SK-N-DZ (cell line): ENCODE measurements around the gene TRAPPC10. TPM values are rescaled to one million over a fixed set of nuclear protein-coding genes. Genes with fewer than 3 reads are reported as not detected.
A peak's percentile ranks its signal among the peaks of the same experiment; 100 is the strongest.

ENCODE experiments used
- DNase-seq: peaks from one replicate; pipeline ENCODE4 v3.0.0-alpha.2; 2015; ENCODE audit warnings: low spot score
- polyA plus RNA-seq, 2 experiments: library from polyadenylated mRNA; depleted of rRNA; stranded (reverse); fragments of >200 nt; gene quantifications; 2 replicates each; pipeline ENCODE4 v1.2.3, GENCODE V29; 2014

The TRAPPC10 gene, protein sequence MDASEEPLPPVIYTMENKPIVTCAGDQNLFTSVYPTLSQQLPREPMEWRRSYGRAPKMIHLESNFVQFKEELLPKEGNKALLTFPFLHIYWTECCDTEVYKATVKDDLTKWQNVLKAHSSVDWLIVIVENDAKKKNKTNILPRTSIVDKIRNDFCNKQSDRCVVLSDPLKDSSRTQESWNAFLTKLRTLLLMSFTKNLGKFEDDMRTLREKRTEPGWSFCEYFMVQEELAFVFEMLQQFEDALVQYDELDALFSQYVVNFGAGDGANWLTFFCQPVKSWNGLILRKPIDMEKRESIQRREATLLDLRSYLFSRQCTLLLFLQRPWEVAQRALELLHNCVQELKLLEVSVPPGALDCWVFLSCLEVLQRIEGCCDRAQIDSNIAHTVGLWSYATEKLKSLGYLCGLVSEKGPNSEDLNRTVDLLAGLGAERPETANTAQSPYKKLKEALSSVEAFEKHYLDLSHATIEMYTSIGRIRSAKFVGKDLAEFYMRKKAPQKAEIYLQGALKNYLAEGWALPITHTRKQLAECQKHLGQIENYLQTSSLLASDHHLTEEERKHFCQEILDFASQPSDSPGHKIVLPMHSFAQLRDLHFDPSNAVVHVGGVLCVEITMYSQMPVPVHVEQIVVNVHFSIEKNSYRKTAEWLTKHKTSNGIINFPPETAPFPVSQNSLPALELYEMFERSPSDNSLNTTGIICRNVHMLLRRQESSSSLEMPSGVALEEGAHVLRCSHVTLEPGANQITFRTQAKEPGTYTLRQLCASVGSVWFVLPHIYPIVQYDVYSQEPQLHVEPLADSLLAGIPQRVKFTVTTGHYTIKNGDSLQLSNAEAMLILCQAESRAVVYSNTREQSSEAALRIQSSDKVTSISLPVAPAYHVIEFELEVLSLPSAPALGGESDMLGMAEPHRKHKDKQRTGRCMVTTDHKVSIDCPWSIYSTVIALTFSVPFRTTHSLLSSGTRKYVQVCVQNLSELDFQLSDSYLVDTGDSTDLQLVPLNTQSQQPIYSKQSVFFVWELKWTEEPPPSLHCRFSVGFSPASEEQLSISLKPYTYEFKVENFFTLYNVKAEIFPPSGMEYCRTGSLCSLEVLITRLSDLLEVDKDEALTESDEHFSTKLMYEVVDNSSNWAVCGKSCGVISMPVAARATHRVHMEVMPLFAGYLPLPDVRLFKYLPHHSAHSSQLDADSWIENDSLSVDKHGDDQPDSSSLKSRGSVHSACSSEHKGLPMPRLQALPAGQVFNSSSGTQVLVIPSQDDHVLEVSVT
- 9.2 and 14.1 TPM in 2 replicates for polyA plus RNA-seq (2014; cell fraction: cytosol; rRNA removed)
- polyA plus RNA-seq (2014; cell fraction: nucleus; rRNA removed), result 20.6 and 24.7 TPM in 2 replicates

DNA sequence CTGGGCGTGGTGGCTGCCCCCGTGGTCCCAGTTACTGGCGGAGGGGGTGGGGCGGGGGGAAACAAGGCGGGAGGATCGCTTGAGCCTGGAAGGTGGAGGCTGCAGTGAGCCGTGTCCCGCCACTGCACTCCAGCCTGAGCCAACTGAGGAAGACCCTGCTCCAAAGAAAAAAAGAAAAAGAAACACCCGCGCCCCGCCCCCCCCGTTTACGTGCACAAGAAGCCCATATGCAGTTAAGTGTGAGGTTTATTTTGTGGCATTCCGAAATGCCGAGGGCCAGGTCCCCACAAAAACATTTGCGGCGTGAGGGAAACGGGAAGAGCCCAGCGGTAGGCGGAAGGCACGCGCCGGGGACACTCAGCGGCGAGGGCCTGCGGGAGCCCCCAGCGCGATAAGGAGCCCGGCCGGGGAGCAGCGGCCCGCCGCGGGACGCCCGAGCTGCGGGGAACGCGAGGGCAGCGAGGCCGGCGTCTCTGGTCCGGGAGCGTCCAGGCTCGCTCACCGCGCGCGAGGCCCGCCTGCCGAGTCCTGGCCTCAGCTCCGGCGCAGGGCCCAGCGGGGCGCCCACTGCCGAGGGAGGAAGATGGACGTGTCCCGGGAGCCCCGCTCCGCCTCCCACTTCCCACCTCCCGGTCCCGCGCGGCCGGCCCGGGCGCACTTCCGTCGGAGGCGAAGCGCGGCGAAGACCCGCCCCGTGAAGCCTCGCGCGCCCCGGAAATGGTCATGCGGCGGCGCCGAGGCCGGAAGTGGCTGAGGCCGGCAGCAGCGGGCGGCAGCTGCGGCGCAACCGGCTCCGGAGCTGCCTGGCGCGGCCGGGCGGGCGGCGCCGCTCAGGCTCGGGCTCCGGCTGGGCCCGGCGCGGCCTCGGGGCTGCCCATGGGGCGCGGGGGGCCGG, at the start of gene TRAPPC10:
TSS of gene TRAPPC10 (plus strand) at position 731 of the 895 bp plus-strand sequence. CDS start 185 bp downstream, outside the sequence.
- peak; percentile 71 for DNase-seq

- DNase-seq, result peak; percentile 69
These were observed 46.1 kb upstream of the TRAPPC10 start for GRCh38 chr21:43965911-43966585.

- DNase-seq, result no peak
These were observed 45.1 kb upstream of the TRAPPC10 start for GRCh38 chr21:43966946-43967512.

DNA sequence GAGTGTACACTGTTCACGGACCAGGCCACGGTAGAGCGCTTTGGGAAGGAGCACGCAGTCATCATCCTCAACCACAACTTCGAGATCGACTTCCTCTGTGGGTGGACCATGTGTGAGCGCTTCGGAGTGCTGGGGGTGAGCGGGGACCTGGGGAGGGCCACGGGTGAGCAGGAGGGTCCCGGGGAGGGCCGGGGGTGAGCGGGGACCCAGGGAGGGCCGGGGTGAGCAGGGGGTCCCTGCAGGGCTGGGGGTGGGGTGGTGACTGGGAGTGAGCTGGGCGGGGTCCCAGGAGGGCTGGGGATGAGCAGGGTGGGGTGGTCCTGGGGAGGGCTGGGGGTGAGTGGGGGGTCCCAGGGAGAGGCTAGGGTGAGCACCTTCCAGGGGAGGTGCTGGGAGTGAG, 44.1 kb upstream of the TRAPPC10 start:
- no peak for DNase-seq

DNA sequence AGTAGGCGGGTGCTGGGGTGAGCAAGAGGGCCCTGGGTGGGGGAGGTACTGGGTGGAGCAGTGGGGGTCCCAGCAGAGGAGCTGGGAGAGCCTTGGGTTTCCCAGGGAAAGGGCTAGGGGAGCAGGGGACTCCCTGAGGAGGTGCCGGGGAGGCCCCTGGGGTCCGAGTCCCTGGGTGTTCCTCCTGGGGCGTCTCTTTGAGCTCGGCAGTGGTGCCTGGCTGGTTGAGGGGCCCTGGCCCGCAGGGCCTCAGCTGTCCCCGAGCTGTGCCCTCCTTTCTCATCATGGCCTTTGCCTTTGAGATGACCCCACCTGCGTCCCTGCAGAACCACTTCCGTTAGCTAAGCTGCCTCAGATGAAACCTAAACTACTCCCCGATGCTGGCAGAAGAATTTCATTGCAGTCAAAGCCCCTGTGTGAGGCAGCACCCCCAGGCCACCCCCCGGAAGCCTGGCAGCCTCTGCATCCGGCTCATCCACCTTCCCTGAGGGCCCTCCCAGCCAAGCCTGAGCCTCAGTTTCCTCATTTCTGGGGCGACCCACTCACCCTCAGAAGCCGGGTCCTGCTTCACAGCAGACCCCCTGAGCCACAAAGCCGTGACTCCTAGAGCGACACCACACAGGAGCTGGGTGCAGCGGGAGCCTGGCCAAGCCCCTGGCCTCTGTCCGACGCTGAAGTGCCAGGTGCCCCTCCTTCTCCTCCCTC, 43.5 kb upstream of the TRAPPC10 start:
- DNase-seq, result no peak

DNA sequence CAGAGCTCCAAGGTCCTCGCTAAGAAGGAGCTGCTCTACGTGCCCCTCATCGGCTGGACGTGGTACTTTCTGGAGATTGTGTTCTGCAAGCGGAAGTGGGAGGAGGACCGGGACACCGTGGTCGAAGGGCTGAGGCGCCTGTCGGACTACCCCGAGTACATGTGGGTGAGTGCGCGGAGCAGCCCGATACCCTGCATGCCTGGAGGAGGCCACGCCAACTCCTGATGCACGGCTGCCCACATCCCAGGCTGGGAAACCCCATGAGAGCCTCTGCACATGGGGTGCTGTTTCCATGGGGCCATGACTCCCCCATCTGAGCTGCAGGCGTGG, 43.0 kb upstream of the TRAPPC10 start:
- no peak for DNase-seq

GRCh38 chr21:43970551-43970950, 41.6 kb upstream of the TRAPPC10 start:
- no peak for DNase-seq

DNA sequence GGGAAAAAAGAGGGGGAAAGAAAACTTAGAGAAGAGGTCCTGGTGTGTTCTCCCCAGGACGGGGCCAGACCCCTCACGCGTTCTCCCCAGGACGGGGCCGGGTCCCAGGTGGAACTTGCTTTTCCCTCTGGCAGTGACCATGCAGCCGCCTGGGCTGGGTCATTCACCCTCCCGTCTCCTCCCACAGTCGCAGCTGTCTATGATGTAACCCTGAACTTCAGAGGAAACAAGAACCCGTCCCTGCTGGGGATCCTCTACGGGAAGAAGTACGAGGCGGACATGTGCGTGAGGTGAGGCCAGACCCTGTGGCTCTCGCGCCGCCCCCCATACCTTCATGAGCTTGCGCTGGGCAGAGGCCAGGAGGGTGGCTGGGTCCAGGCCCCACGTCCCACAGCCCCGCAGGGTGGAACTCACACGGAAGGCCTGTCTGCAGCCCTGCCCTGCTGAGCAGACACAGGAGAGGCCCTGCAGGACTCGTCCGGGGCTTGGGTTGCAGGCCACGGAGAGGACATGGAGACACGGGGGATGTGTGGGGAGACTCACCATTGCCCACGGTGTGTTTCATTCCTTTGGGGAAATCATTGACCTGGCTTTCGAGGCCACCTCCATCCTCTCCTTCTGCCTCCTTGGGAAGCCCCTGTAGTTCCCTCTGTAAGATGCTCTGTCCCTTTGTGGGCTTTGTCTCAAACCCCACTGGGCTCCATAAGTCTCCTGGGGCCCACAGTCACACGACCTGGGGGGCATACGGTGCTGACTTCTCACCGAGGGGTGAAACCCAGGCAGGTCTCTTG, 40.7 kb upstream of the TRAPPC10 start:
- no peak for DNase-seq

GRCh38 chr21:43971992-43972255, 40.2 kb upstream of the TRAPPC10 start:
- no peak for DNase-seq

DNA sequence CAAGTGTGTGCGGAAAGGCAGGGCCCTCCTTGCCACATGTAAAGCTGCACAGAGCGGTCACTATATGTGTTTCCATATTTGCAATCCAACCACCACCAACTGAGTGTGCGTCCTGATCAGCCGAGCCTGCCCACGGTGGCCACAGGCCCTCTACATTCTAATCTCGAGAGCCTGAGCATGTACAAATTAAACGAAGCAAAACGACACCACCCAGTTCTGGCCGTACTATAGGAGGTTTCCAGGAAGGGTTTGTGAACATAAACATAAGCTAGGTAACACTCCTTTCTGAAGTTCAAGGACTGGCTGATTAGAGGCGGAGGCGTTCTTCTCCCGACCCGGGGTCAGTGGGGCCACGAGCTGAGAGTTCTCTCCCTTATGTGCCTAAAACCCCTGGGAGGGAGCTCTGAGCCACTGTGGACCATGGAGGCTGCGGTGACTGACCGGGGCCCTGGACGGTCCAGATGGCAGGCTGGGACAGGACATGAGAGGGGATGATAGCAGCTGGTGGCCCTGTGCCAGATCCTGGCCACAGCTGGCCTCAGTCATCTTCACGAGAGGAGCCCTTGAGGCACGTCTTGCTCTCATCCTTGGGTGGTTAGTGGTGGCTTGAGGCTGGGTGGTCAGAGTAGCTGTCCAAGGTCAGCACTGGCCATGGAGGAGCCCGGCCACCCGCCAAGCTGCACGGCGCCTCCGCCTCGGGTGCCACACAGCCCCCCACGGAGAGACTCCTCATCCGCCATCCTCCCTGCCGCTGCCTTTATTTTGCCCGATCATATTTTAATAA, 39.1 kb upstream of the TRAPPC10 start:
- no peak for DNase-seq

- no peak for DNase-seq
These were observed 38.5 kb upstream of the TRAPPC10 start for GRCh38 chr21:43973634-43973955.

DNA sequence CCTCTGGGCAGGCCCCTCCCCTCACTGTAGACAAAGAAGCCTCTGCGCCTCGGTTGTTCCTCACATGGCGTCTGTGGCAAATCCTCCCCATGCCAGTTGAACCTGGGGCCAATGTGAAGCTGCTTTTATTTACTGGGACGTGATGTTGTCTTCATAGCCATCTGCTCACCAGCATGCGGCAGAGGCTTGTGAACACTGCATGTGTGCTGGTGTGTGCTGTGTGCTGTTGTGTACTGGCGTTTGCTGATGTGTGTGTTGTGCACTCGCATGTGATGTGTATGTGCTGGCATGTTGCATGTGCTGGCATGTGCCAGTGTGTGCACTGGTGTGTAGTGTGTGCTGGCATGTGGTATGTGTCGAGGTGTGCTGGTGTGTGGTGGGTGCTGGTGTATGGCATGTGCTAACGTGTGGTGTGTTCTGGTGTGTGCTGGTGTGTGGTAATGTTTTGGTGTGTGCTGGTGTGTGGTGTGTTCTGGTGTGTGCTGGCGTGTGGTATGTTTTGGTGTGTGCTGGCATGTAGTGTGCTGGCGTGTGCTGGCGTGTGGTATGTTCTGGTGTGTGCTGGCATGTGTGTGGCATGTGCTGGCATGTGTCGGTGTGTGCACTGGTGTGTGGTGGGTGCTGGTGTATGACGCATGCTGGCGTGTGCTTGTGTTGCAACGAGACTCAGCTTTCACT, 37.2 kb upstream of the TRAPPC10 start:
- DNase-seq, result no peak

DNA sequence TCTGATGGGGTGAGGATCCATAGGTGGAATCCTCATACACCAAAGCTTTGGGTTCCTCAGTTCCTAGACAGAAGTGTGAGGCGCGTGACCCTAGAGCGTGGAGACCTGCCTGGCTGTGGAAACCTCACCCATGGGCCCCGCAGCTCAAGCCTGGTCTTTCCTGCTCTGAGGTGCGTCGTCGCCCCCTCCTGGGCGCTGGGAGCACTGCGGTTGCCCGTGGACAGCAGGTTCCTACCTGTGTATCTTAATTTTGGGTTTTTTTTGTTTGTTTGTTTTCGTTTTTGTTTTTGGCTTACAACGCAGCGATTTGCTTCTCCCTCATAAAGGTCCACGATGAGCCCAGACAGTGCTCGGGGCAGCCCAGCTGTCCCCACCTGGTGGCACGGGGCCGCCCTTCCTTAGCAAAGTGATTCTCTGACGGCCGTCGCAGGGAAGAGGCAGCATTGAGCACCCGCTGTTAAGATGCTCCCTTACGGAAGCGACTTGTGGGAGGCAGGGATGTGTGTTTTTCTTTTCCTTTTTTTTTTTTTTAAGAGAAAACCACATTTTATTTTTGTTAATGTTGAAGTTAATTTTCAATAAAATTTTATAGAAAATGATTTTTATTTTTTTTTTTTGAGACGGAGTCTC, 36.5 kb upstream of the TRAPPC10 start:
- peak; percentile 54 for DNase-seq

DNA sequence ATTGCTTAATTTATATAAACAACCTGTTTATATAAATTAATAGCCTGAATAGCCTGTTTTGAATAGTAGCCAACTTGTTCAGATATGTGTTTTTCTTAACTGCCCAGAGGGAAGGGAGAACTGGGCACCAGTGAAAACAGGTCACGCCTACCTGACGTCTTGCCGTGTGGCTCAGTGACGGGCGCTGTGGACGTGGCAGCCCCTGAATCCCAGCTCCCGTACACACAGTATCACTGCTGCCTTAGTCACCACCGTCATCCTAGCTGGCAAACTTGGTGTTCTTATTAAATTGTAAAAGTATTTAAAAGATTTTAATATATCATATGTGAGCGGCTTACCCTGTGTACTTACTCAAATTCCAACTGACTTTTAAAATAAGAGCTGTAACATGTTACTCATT, 35.4 kb upstream of the TRAPPC10 start:
- no peak for DNase-seq

- DNase-seq, result no peak
These were observed 34.0 kb upstream of the TRAPPC10 start for GRCh38 chr21:43978060-43978459.

- DNase-seq, result no peak
These were observed 32.5 kb upstream of the TRAPPC10 start for GRCh38 chr21:43979654-43980053.
